GM12891 (cell line): Measurements from ENCODE around the gene TEPSIN.

Experiments used
- PAX5 ChIP-seq: IDR thresholded peaks from 2 replicates; pipeline ENCODE4 v1.6.1; 2011; ENCODE audit warnings: low read length, moderate library complexity, mild to moderate bottlenecking; ENCODE audit not compliant: insufficient read depth, severe bottlenecking
- POLR2A ChIP-seq: IDR thresholded peaks from 2 replicates; pipeline ENCODE4 v1.6.1; 2011; ENCODE audit warnings: low read depth, low read length, control low read depth
- POLR2AphosphoS5 ChIP-seq: IDR thresholded peaks from 2 replicates; pipeline ENCODE4 v1.6.1; 2011; ENCODE audit warnings: low read depth, low read length, control low read depth
- POU2F2 ChIP-seq: IDR thresholded peaks from 2 replicates; pipeline ENCODE4 v1.6.1; 2011; ENCODE audit warnings: low read depth, mild to moderate bottlenecking, control low read depth, low read length, moderate library complexity
- SPI1 ChIP-seq: IDR thresholded peaks from 2 replicates; pipeline ENCODE4 v1.6.1; 2011; ENCODE audit warnings: low read depth, low read length, control low read depth
- TAF1 ChIP-seq: IDR thresholded peaks from 2 replicates; pipeline ENCODE4 v1.6.1; 2011; ENCODE audit warnings: low read depth, low read length, control low read depth

- no peak for TF ChIP-seq POLR2A
- TF ChIP-seq PAX5: no peak
- no peak for TF ChIP-seq TAF1
- TF ChIP-seq POLR2AphosphoS5: no peak
- no peak for TF ChIP-seq SPI1
- no peak for TF ChIP-seq POU2F2
Measured at GRCh38 chr17:81282876-81283275, 44.0 kb upstream of the TEPSIN start.
